Measurements from ENCODE around the gene GTF2H4. TPM values are rescaled to one million over a fixed set of nuclear protein-coding genes. Genes with fewer than 3 reads are reported as not detected.
"Not testable (repeated sequence)": the region's sequence is repeated elsewhere in the genome, so short reads cannot be mapped to it uniquely, and the experiment has no call there.

Gene GTF2H4
- total and polyA plus RNA-seq, 3 donors from 2014 or later, result 23.0 to 38.1 (median 30.6) TPM

DNA sequence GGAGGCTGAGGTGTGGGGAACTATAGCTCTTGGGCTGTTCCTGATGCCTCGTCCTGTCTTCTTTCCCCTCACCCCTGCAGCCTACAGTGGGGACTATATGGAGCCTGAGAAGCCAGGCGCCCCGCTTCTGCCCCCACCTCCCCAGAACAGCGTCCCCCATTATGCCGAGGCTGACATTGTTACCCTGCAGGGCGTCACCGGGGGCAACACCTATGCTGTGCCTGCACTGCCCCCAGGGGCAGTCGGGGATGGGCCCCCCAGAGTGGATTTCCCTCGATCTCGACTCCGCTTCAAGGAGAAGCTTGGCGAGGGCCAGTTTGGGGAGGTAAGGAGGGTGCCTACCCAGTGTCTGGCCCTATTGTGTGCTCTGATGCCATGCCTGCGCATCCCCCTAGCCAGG, 11.5 kb upstream of the GTF2H4 start:
- TF ChIP-seq POLR2A (IDR thresholded peaks at IDR 0.05), result no peak
- TF ChIP-seq CTCF (IDR thresholded peaks at IDR 0.05), result no peak
- Histone ChIP-seq H3K36me3 (ENCODE audit: low read depth, missing control alignments) (no peaks in the 10 kb centered on the region), H3K9me3 (no peaks in the 10 kb centered on the region), H3K4me1 (no peaks in the 10 kb centered on the region), H3K27me3 (no peaks in the 10 kb centered on the region), H3K27ac (no peak overlapping the region), H3K4me3 (no peak overlapping the region)
- 94 to 95% methylated on average over 3 to 13 of the region's 13 CpGs for WGBS, 2 donors
- no peak for DNase-seq
- intact Hi-C loops (cut with DNase I; ENCODE audit: low total_unique reads), result no loop called here

DNA sequence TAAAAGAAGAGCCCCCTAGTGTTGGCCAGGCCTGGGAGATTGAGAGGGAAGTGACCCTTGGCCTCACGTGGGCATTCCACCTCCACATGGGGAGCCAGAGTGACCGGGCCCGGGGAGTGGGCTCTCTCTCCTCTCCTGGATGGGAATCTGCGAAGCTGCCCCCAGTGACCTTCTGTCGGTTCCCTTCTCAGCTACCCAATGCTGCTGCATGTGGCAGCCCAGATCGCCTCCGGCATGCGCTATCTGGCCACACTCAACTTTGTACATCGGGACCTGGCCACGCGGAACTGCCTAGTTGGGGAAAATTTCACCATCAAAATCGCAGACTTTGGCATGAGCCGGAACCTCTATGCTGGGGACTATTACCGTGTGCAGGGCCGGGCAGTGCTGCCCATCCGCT, 10.1 kb upstream of the GTF2H4 start:
- no peak for DNase-seq
- WGBS, 2 donors, result 87 to 92% methylated on average over 14 to 16 of the region's 16 CpGs
- H3K36me3 ChIP-seq (ENCODE audit: low read depth, missing control alignments), result no peaks in the 10 kb centered on the region

DNA sequence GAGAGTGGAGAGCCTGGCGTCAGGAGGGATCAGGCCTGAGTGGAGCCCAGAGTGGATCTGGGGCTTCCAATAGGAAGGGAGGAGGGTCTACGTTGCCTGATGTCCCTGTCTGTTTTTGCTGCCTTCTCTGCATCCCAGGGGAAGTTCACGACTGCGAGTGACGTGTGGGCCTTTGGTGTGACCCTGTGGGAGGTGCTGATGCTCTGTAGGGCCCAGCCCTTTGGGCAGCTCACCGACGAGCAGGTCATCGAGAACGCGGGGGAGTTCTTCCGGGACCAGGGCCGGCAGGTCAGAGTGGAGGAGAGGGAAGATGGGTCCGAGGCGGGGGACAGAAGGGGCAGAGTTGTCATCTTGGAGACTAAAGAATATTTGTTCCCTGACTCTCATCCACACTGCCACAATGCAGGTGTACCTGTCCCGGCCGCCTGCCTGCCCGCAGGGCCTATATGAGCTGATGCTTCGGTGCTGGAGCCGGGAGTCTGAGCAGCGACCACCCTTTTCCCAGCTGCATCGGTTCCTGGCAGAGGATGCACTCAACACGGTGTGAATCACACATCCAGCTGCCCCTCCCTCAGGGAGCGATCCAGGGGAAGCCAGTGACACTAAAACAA, 9.2 kb upstream of the GTF2H4 start:
- no peak for DNase-seq
- Histone ChIP-seq H3K36me3 (ENCODE audit: low read depth, missing control alignments) (no peaks in the 10 kb centered on the region), H3K27me3 (no peaks in the 10 kb centered on the region), H3K27ac (no peak overlapping the region), H3K9me3 (no peaks in the 10 kb centered on the region), H3K4me3 (no peak overlapping the region), H3K4me1 (no peaks in the 10 kb centered on the region)
- WGBS, 2 donors, result 74 to 76% methylated on average over 19 to 23 of the region's 23 CpGs
- intact Hi-C loops (cut with DNase I; ENCODE audit: low total_unique reads), result no loop called here
- no peak for TF ChIP-seq CTCF (IDR thresholded peaks at IDR 0.05)
- no peak for TF ChIP-seq POLR2A (IDR thresholded peaks at IDR 0.05)

More for the DNA sequence above, 10.1 kb upstream of the GTF2H4 start:
- no peaks in the 10 kb centered on the region for H3K9me3 ChIP-seq
- TF ChIP-seq POLR2A (IDR thresholded peaks at IDR 0.05), result no peak
- no peak for TF ChIP-seq CTCF (IDR thresholded peaks at IDR 0.05)
- no peaks in the 10 kb centered on the region for H3K27me3 ChIP-seq
- no peak overlapping the region for H3K4me3 ChIP-seq
- intact Hi-C loops (cut with DNase I; ENCODE audit: low total_unique reads), result no loop called here
- no peak overlapping the region for H3K27ac ChIP-seq
- no peaks in the 10 kb centered on the region for H3K4me1 ChIP-seq

DNA sequence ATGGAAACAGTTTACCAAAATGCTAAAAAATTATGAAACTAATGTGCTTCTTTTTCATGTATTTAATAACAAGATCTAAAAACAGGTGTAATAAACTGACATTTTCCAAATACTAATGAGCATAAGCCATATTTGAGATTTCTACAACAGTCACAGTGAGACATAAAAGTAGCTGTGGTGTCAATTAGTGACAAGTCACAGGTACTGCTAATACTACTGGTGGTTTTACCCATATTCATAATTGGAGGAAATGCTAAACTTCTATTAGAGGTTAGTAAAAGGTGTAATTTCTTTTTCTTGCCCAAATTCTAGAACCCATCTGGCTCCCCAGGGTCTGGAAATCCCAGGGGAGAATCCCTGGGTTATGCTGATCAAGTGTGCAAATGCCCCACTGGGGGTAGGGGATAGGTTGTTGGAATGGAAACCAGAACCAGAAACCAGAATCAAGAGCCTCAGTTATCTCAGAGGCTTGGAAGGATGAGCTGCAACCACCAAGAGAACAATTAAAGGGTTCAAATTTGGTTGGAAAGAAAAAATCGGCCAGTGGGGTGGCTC, 7.1 kb upstream of the GTF2H4 start:
- no peaks in the 10 kb centered on the region for H3K27me3 ChIP-seq
- WGBS, 2 donors, result 64% methylated on average over 1 of the region's 1 CpG
- no peaks in the 10 kb centered on the region for H3K4me1 ChIP-seq
- no peak for DNase-seq
- no peaks in the 10 kb centered on the region for H3K36me3 ChIP-seq (ENCODE audit: low read depth, missing control alignments)
- intact Hi-C loops (cut with DNase I; ENCODE audit: low total_unique reads), result no loop called here
- H3K4me3 ChIP-seq, result no peak overlapping the region
- H3K9me3 ChIP-seq, result no peaks in the 10 kb centered on the region
- no peak for TF ChIP-seq POLR2A (IDR thresholded peaks at IDR 0.05)
- TF ChIP-seq CTCF (IDR thresholded peaks at IDR 0.05), result no peak
- H3K27ac ChIP-seq, result no peak overlapping the region

DNA sequence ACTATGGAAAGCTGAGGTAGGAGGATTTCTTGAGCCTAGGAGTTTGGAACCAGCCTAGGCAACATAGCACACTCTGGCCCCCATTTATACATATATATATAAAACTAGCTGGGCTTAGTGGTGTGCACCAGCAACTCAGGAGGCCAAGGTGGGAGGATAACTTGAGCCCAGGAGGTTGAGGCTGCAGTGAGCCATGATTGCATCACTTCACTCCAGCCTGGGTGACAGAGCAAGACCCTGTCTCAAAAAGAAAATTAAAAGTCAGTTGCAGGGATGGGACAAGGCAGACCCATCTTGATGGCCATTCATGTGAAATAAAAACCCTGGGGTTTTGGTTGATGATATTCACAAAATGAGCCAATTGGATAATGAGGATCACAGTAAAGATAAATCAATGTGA, 6.6 kb upstream of the GTF2H4 start:
- no peak for TF ChIP-seq CTCF (IDR thresholded peaks at IDR 0.05)
- Histone ChIP-seq H3K27ac (no peak overlapping the region), H3K4me1 (no peaks in the 10 kb centered on the region), H3K9me3 (no peaks in the 10 kb centered on the region), H3K4me3 (no peak overlapping the region), H3K27me3 (no peaks in the 10 kb centered on the region), H3K36me3 (ENCODE audit: low read depth, missing control alignments) (no peaks in the 10 kb centered on the region)
- DNase-seq, result no peak
- intact Hi-C loops (cut with DNase I; ENCODE audit: low total_unique reads), result no loop called here

DNA sequence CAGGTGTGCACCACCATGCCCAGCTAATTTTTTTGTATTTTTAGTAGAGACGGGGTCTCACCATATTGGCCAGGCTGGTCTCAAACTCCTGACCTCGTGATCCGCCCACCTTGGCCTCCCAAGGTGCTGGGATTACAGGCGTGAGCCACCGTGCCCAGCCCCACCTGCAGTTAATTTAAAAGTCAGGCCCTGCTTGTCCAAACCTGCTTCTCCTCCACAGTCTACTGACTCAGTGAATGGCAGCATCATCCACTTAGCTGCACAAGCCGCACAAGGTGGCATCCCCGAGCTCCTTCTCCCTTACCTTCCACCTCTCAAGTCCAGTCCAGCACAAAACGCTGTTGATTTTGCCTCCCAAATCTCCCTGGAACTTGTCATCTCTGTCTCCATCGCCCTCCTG, 5.8 kb upstream of the GTF2H4 start:
- 72 to 79% methylated on average over 9 of the region's 9 CpGs for WGBS, 2 donors
- H3K27me3 ChIP-seq; intact Hi-C loops (cut with DNase I; ENCODE audit: low total_unique reads); DNase-seq; H3K4me1 ChIP-seq; H3K4me3 ChIP-seq; H3K36me3 ChIP-seq (ENCODE audit: low read depth, missing control alignments); H3K27ac ChIP-seq; H3K9me3 ChIP-seq: not testable (repeated sequence)
